Measurements from ENCODE around the gene TPRX2. TPM values are rescaled to one million over a fixed set of nuclear protein-coding genes. Genes with fewer than 3 reads are reported as not detected.

Gene TPRX2
- total and polyA plus RNA-seq, 3 donors (not counting 1 experiment from before 2014, with no cell fraction given): not detected

Other genes with a start within 250 kb of the TPRX2 start
- 100 to 1,000 TPM; 111 to 178 TPM for gene EHD2, start 145.8 kb upstream of the TPRX2 start, total RNA-seq
- 43.8 TPM for gene EHD2, start 145.8 kb upstream of the TPRX2 start, polyA plus RNA-seq
- 100 to 1,000 TPM in 1 of 2 donors, 10 to 100 TPM in 1; 87.4 to 106 TPM for gene NOP53, start 113.7 kb upstream of the TPRX2 start, total RNA-seq
- 71.7 TPM for gene NOP53, start 113.7 kb upstream of the TPRX2 start, polyA plus RNA-seq
- 100 to 1,000 TPM; 262 to 392 TPM for gene SELENOW, start 80.5 kb upstream of the TPRX2 start, total RNA-seq
- 365 TPM for gene SELENOW, start 80.5 kb upstream of the TPRX2 start, polyA plus RNA-seq
- gene TPRX1, start 54.7 kb upstream of the TPRX2 start, total RNA-seq: not detected
- gene TPRX1, start 54.7 kb upstream of the TPRX2 start, polyA plus RNA-seq: not detected
- gene CRX, start 37.3 kb upstream of the TPRX2 start, total RNA-seq: not detected
- gene CRX, start 37.3 kb upstream of the TPRX2 start, polyA plus RNA-seq: not detected
- gene SULT2A1, start 27.1 kb downstream of the TPRX2 start, total RNA-seq: not detected
- gene SULT2A1, start 27.1 kb downstream of the TPRX2 start, polyA plus RNA-seq: not detected
- gene BSPH1, start 132.9 kb downstream of the TPRX2 start, total RNA-seq: not detected
- not detected for gene BSPH1, start 132.9 kb downstream of the TPRX2 start, polyA plus RNA-seq
- not detected for gene ELSPBP1, start 135.4 kb downstream of the TPRX2 start, total RNA-seq
- gene ELSPBP1, start 135.4 kb downstream of the TPRX2 start, polyA plus RNA-seq: not detected
- gene CABP5, start 184.8 kb downstream of the TPRX2 start, total RNA-seq: not detected
- gene CABP5, start 184.8 kb downstream of the TPRX2 start, polyA plus RNA-seq: not detected

Data from mammary epithelial cell (primary cell).